H1 (cell line): ENCODE results near the gene PRDM10. TPM values are rescaled to one million over a fixed set of nuclear protein-coding genes. Genes with fewer than 3 reads are reported as not detected.

Source experiments
- CTCF ChIA-PET: fragments of 300-600 bp; sonication (Branson Sonifier 250); formaldehyde crosslinking; loops from one replicate; lab custom pipeline; 2021; ENCODE audit not compliant: partially characterized antibody; lab: Charles Lee
- POLR2A ChIA-PET: fragments of 300-600 bp; sonication (Branson Sonifier 250); formaldehyde crosslinking; loops from one replicate; lab custom pipeline; 2021; ENCODE audit warnings: inconsistent platforms; ENCODE audit not compliant: partially characterized antibody; lab: Charles Lee
- DNase-seq, 2 experiments: peaks; one replicate each; pipeline versions ENCODE4 v3.0.0 to v3.0.0-alpha.2; 2010 to 2022; ENCODE audit warnings: low spot score in 2 of 2, low read depth in 1 of 2, mixed read lengths in 1 of 2
- FAIRE-seq: peaks from 2 replicates; lab custom pipeline; 2011; peaks lifted over from hg19 to GRCh38; lab: Jason Lieb, UNC
- H2AFZ ChIP-seq: 2 replicates; pipeline ENCODE4 v1.8.1; 2012; ENCODE audit warnings: low read length, inconsistent platforms
- H2AK5ac ChIP-seq: 2 replicates; pipeline ENCODE4 v1.6.1; 2013; ENCODE audit warnings: low read depth, low read length
- H2BK120ac ChIP-seq: replicated peaks from 2 replicates; pipeline ENCODE3; 2013; ENCODE audit warnings: low read depth, low read length, inconsistent platforms
- H2BK12ac ChIP-seq: 2 replicates; pipeline ENCODE4 v1.6.1; 2013; ENCODE audit warnings: low read depth, low read length
- H2BK15ac ChIP-seq: 2 replicates; pipeline ENCODE4 v1.6.1; 2013; ENCODE audit warnings: low read length
- H2BK20ac ChIP-seq: 2 replicates; pipeline ENCODE4 v1.6.1; 2013; ENCODE audit warnings: low read length
- H2BK5ac ChIP-seq: 2 replicates; pipeline ENCODE4 v1.6.1; 2013; ENCODE audit warnings: low read depth, low read length
- H3K14ac ChIP-seq: 2 replicates; pipeline ENCODE4 v1.6.1; 2013; ENCODE audit warnings: inconsistent platforms; ENCODE audit not compliant: insufficient read length
- H3K18ac ChIP-seq: 2 replicates; pipeline ENCODE4 v1.6.1; 2013; ENCODE audit warnings: low read length; ENCODE audit errors: extremely low read depth
- H3K23ac ChIP-seq: 2 replicates; pipeline ENCODE4 v1.6.1; 2013; ENCODE audit warnings: inconsistent platforms; ENCODE audit not compliant: insufficient read length
- H3K23me2 ChIP-seq: 2 replicates; pipeline ENCODE4 v1.6.1; 2013; ENCODE audit warnings: low read depth, low read length
- H3K27ac ChIP-seq: 2 replicates; pipeline ENCODE4 v1.6.1; 2011; ENCODE audit warnings: low read depth, low read length, inconsistent platforms
- H3K27me3 ChIP-seq, 4 experiments: replicated peaks in 1 of 4; 1 replicate in 1 of 4; 2 replicates in 3 of 4; pipeline versions ENCODE4 v1.6.1 to v1.8.1; 2011 to 2013; ENCODE audit warnings: low read length in 3 of 4, mild to moderate bottlenecking in 3 of 4, inconsistent platforms in 2 of 4, mixed read lengths in 2 of 4, moderate library complexity in 1 of 4; ENCODE audit not compliant: control insufficient read depth in 3 of 4, insufficient read depth in 3 of 4; ENCODE audit errors: extremely low read depth in 1 of 4
- H3K36me3 ChIP-seq, 4 experiments: 2 replicates each; pipeline versions ENCODE4 v1.6.1 to v1.8.1; 2011 to 2013; ENCODE audit warnings: mild to moderate bottlenecking in 4 of 4, low read length in 3 of 4, moderate library complexity in 2 of 4, control low read depth in 1 of 4, inconsistent platforms in 1 of 4; ENCODE audit not compliant: insufficient read depth in 4 of 4, control insufficient read depth in 2 of 4
- H3K4ac ChIP-seq: replicated peaks from 2 replicates; pipeline ENCODE3; 2013; ENCODE audit warnings: low read length, low read depth, mixed read lengths, inconsistent platforms; ENCODE audit not compliant: insufficient read length
- H3K4me1 ChIP-seq, 4 experiments: replicated peaks in 1 of 4; 1 replicate in 1 of 4; 2 replicates in 3 of 4; pipeline versions ENCODE4 v1.6.1 to v1.8.1; 2011 to 2013; ENCODE audit warnings: low read length in 3 of 4, inconsistent platforms in 2 of 4, mixed read lengths in 1 of 4; ENCODE audit not compliant: insufficient read depth in 4 of 4, control insufficient read depth in 3 of 4
- H3K4me2 ChIP-seq, 2 experiments: 2 replicates each; pipeline versions ENCODE4 v1.6.1 to v1.8.1; 2011 to 2013; ENCODE audit warnings: low read depth in 2 of 2, low read length in 2 of 2, control low read depth in 1 of 2, inconsistent platforms in 1 of 2, mild to moderate bottlenecking in 1 of 2; ENCODE audit not compliant: insufficient read depth in 1 of 2
- H3K4me3 ChIP-seq, 4 experiments: fragments of 200-600, 300-600 bp in 1 of 4; sonication (generic), shearing (Covaris generic), sonication (Bioruptor Twin) in 1 of 4; 2 replicates each; pipeline versions ENCODE4 v1.5.1 to v1.8.1; 2011 to 2016; ENCODE audit warnings: low read length in 4 of 4, low read depth in 3 of 4, control low read depth in 2 of 4, inconsistent platforms in 2 of 4, mild to moderate bottlenecking in 2 of 4, mixed read lengths in 1 of 4, moderate library complexity in 1 of 4; ENCODE audit not compliant: insufficient read depth in 2 of 4; ENCODE audit errors: extremely low read depth in 1 of 4
- H3K56ac ChIP-seq: replicated peaks from 2 replicates; pipeline ENCODE3; 2013; ENCODE audit warnings: low read depth, mild to moderate bottlenecking, mixed read lengths, low read length, inconsistent platforms; ENCODE audit not compliant: insufficient read length
- H3K79me1 ChIP-seq: 2 replicates; pipeline ENCODE4 v1.6.1; 2013; ENCODE audit warnings: low read depth, low read length, control low read depth
- H3K79me2 ChIP-seq, 2 experiments: 2 replicates each; pipeline versions ENCODE4 v1.6.1 to v1.8.1; 2012 to 2013; ENCODE audit warnings: low read length in 2 of 2, mild to moderate bottlenecking in 2 of 2, inconsistent platforms in 1 of 2; ENCODE audit not compliant: insufficient read depth in 2 of 2, control insufficient read depth in 1 of 2
- H3K9ac ChIP-seq, 4 experiments: replicated peaks in 1 of 4; 1 replicate in 1 of 4; 2 replicates in 3 of 4; pipeline versions ENCODE4 v1.6.1 to v1.8.1; 2011 to 2013; ENCODE audit warnings: low read depth in 3 of 4, low read length in 3 of 4, control low read depth in 2 of 4, mild to moderate bottlenecking in 2 of 4, moderate library complexity in 2 of 4, inconsistent platforms in 1 of 4; ENCODE audit errors: extremely low read depth in 1 of 4
- H3K9me3 ChIP-seq, 2 experiments: 2 replicates each; pipeline versions ENCODE4 v1.6.1 to v1.8.1; 2012 to 2013; ENCODE audit warnings: mild to moderate bottlenecking in 2 of 2, moderate library complexity in 2 of 2, control low read depth in 1 of 2, inconsistent platforms in 1 of 2, low read depth in 1 of 2, low read length in 1 of 2, mixed read lengths in 1 of 2; ENCODE audit not compliant: insufficient read depth in 2 of 2
- H4K20me1 ChIP-seq, 2 experiments: replicated peaks in 1 of 2; 2 replicates each; pipeline versions ENCODE3 to v1.8.1; 2011 to 2013; ENCODE audit warnings: inconsistent platforms in 2 of 2, low read length in 2 of 2, mild to moderate bottlenecking in 1 of 2; ENCODE audit not compliant: insufficient read depth in 2 of 2, control insufficient read depth in 1 of 2
- H4K5ac ChIP-seq: 2 replicates; pipeline ENCODE4 v1.6.1; 2013; ENCODE audit warnings: low read length, low read depth, mixed read lengths, inconsistent platforms; ENCODE audit not compliant: insufficient read length
- H4K8ac ChIP-seq: 2 replicates; pipeline ENCODE4 v1.8.0; 2013; ENCODE audit warnings: mild to moderate bottlenecking, moderate library complexity, low read length, inconsistent platforms; ENCODE audit not compliant: insufficient read depth; ENCODE audit errors: extremely low read depth
- H4K91ac ChIP-seq: replicated peaks from 2 replicates; pipeline ENCODE3; 2013; ENCODE audit warnings: low read length, mixed read lengths, inconsistent platforms; ENCODE audit not compliant: insufficient read length
- BACH1 ChIP-seq: IDR thresholded peaks from 2 replicates; pipeline ENCODE4 v1.6.1; 2012; ENCODE audit warnings: low read length, improper control_type of control experiment
- CTBP2 ChIP-seq: IDR thresholded peaks from 2 replicates; pipeline ENCODE4 v1.7.0; 2011; ENCODE audit warnings: borderline replicate concordance, mild to moderate bottlenecking, moderate library complexity, mixed read lengths, low read length; ENCODE audit not compliant: insufficient read depth, insufficient read length
- KDM1A ChIP-seq: fragments of 200-600, 300-600 bp; sonication (generic); IDR thresholded peaks from 2 replicates; pipeline ENCODE4 v1.7.1; 2016; ENCODE audit warnings: mild to moderate bottlenecking, low read length, borderline replicate concordance
- RBBP5 ChIP-seq: IDR thresholded peaks from 2 replicates; pipeline ENCODE4 v1.7.1; 2012; ENCODE audit warnings: low read depth, mild to moderate bottlenecking, inconsistent platforms, low read length, moderate library complexity, borderline replicate concordance
- RXRA ChIP-seq: IDR thresholded peaks from 2 replicates; pipeline ENCODE4 v1.6.1; 2011; ENCODE audit warnings: low read depth, mild to moderate bottlenecking, low read length, moderate library complexity; ENCODE audit not compliant: insufficient read depth
- SIN3A ChIP-seq, 2 experiments: IDR thresholded peaks in 1 of 2; conservative IDR thresholded peaks in 1 of 2; 2 replicates each; pipeline ENCODE4 v1.6.1; 2011 to 2012; ENCODE audit warnings: low read length in 2 of 2, improper control_type of control experiment in 1 of 2, low read depth in 1 of 2, mild to moderate bottlenecking in 1 of 2
- SP1 ChIP-seq: IDR thresholded peaks from 2 replicates; pipeline ENCODE4 v1.6.1; 2011; ENCODE audit warnings: low read depth, low read length
- TEAD4 ChIP-seq: IDR thresholded peaks from 2 replicates; pipeline ENCODE4 v1.6.1; 2012; ENCODE audit warnings: low read depth, low read length, inconsistent platforms, mixed read lengths
- WGBS, 2 experiments: shearing (Covaris generic) in 1 of 2; methylation state at CpG; one replicate each; pipeline versions ENCODE4 v1.1.6 to v1.1.7; 2013 to 2015; ENCODE audit warnings: low lambda C conversion rate in 2 of 2, mixed read lengths in 2 of 2, inconsistent platforms in 1 of 2, low coverage in 1 of 2, missing lambda C conversion rate in 1 of 2; ENCODE audit not compliant: insufficient replicate concordance in 2 of 2, insufficient coverage in 1 of 2, insufficient read length in 1 of 2; ENCODE audit errors: extremely low coverage in 1 of 2, missing lambda C conversion rate in 1 of 2; 5-methylcytosine and 5-hydroxymethylcytosine counted together
- polyA plus RNA-seq, 7 experiments: library from polyadenylated mRNA; depleted of rRNA in 3 of 7; stranded (reverse) in 5 of 7; unstranded in 2 of 7; fragments of >200 nt in 5 of 7; fragments of 200-250 nt in 2 of 7; gene quantifications; 1 replicate in 5 of 7; 2 replicates in 1 of 7; 4 replicates in 1 of 7; pipeline versions ENCODE4 v1.2.1 to v1.2.3, GENCODE V29; 2011 to 2013; ENCODE audit warnings: missing spikeins in 2 of 7, mixed read lengths in 2 of 7
- total RNA-seq: library from RNA; stranded (reverse); fragmentation: NEBNext Ultra II Directional; extraction: Animal tissue kit (Norgen Biotek cat#: 25700); gene quantifications from 2 replicates; pipeline ENCODE4 v1.2.1, GENCODE V29; 2021

The PRDM10 gene
- total and polyA plus RNA-seq, 2 of the 8 experiments (the other 6 are each of a cell fraction or from before 2014, with no cell fraction given): 15.5 to 19.2 TPM

GRCh38 chr11:129910360-129910759 lies 92.3 kb downstream of the PRDM10 start:
- DNase-seq (no peak), FAIRE-seq (no peak)
- Histone ChIP-seq H2BK15ac (no peak overlapping the region), H3K56ac (no peak overlapping the region), H4K20me1 (peaks cover 0 to 2% of the 10 kb centered on the region in 2 experiments), H3K4me1 (no peaks in the 10 kb centered on the region), H3K27me3 (no peaks in the 10 kb centered on the region), H3K4me3 (no peak overlapping the region), H3K18ac (no peak overlapping the region), H4K8ac (no peak overlapping the region), H2BK20ac (no peak overlapping the region), H2AFZ (no peak overlapping the region), H2BK120ac (no peak overlapping the region), H4K91ac (no peak overlapping the region), H3K9me3 (no peaks in the 10 kb centered on the region), H3K36me3 (peaks cover 7 to 39% (median 16%) of the 10 kb centered on the region in 4 experiments; a peak in 7 of 8 replicates), H3K14ac (no peak overlapping the region), H3K79me2 (no peaks in the 10 kb centered on the region), H3K4me2 (no peak overlapping the region), H2AK5ac (no peak overlapping the region), H3K23ac (no peak overlapping the region), H3K27ac (no peak overlapping the region), H4K5ac (no peak overlapping the region), H2BK12ac (no peak overlapping the region), H2BK5ac (no peak overlapping the region)
- ChIA-PET CTCF (interaction anchor here (0.6 to 2.7 kb wide), 6 partner anchors 11 to 590 kb away, joined by 3 to 11 read pairs (median 6); no protein-coding TSS in a partner anchor), POLR2A (no interaction called here)
- WGBS, 2 experiments: 85% methylated on average over 7 of the region's 7 CpGs; no CpG with 5 or more reads in 1 of the 2 experiments
- no peak for TF ChIP-seq SP1
- no peak for TF ChIP-seq BACH1
- TF ChIP-seq CTBP2: no peak
- no peak for TF ChIP-seq KDM1A
- no peak for TF ChIP-seq RBBP5
- no peak for TF ChIP-seq RXRA
- TF ChIP-seq SIN3A (conservative IDR thresholded peaks at IDR 0.05 in 1 of 2, IDR thresholded peaks at IDR 0.05 in 1 of 2; ENCODE audit: low read depth in 1 of 2, low read length in 2 of 2): no peak
- TF ChIP-seq TEAD4: peak; percentile 27; the same call in 1 of the 2 replicates
- TF ChIP-seq, all 59 proteins: peak for 1
- Histone ChIP-seq H3K23me2 (no peaks in the 10 kb centered on the region), H3K79me1 (no peaks in the 10 kb centered on the region), H3K9ac (no peak overlapping the region), H3K4ac (no peak overlapping the region)
